ENCODE measurements around the gene ART4. TPM values are rescaled to one million over a fixed set of nuclear protein-coding genes. Genes with fewer than 3 reads are reported as not detected.

Gene ART4
- total RNA-seq, 1 experiment from 2014 or later, result not detected

DNA sequence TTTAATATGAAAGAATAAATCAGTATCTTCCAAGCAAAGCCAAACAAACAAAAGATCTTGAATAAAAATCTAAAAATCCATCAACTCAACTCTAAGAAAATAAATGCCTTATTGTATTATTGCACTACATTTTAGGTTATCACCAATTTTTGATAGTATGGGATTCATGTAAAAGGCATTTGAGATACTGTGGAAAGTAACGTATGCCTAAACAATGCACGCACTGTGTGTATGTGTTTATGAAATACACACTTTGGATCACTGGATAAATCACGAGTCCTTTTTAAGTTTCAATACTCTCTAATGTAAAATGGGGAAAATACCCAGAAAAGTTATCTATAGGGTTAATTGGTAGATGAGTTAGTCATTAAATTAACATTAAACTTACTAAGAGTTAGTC is 57.8 kb downstream of the ART4 start:
- Histone ChIP-seq H3K79me2 (ENCODE audit: insufficient read depth, low read length) (peaks cover 5% of the 10 kb centered on the region; the same call in 1 of the 2 replicates), H3K4me1 (ENCODE audit: control insufficient read depth in 1 of 2, insufficient read depth in 2 of 2, low read length in 2 of 2) (no peaks in the 10 kb centered on the region), H3K9ac (ENCODE audit: low read length) (no peak overlapping the region), H3K9me2 (ENCODE audit: insufficient read depth) (no peaks in the 10 kb centered on the region), H3K27ac (ENCODE audit: low read depth, low read length) (no peak overlapping the region), H4K20me1 (ENCODE audit: insufficient read depth) (no peaks in the 10 kb centered on the region), H3K4me2 (ENCODE audit: low read length) (no peak overlapping the region), H3K27me3 (ENCODE audit: insufficient read depth, low read length) (no peaks in the 10 kb centered on the region), H3K9me3 (ENCODE audit: control insufficient read depth in 1 of 2, insufficient read depth in 1 of 2, low read depth in 1 of 2, low read length in 2 of 2) (no peaks in the 10 kb centered on the region), H3K36me3 (ENCODE audit: control insufficient read depth in 1 of 2, insufficient read depth in 2 of 2, low read length in 2 of 2) (peaks cover 34 to 39% of the 10 kb centered on the region in 2 experiments), H3K4me3 (replicated peaks in 1 of 2; ENCODE audit: low read depth in 1 of 2, low read length in 2 of 2) (no peak overlapping the region), H2AFZ (ENCODE audit: low read depth, low read length, poor library complexity, severe bottlenecking) (no peak overlapping the region)
- intact Hi-C loops (cut with micrococcal nuclease), result no loop called here
- POLR2A ChIA-PET, result no interaction called here
- CTCF ChIA-PET, result no interaction called here
- RAD21 ChIA-PET (ENCODE audit: low non-redundant PET in 1 of 2, low total read pairs in 2 of 2, uncharacterized antibody in 2 of 2, unreplicated experiment in 2 of 2), result no interaction called here
- TF ChIP-seq TCF7L2 (IDR thresholded peaks at IDR 0.05; ENCODE audit: borderline replicate concordance, extremely low read depth, insufficient read depth, insufficient read length) (no peak), POLR2AphosphoS5 (IDR thresholded peaks at IDR 0.05; ENCODE audit: low read depth, low read length) (no peak), POLR2A (IDR thresholded peaks at IDR 0.05; ENCODE audit: borderline replicate concordance, extremely low read depth, insufficient read depth, insufficient read length) (no peak), JUND (IDR thresholded peaks at IDR 0.05) (no peak)
- ATAC-seq (no peak), DNase-seq (ENCODE audit: low read depth, low spot score) (no peak)
- BruUV-seq (replicated peaks), result no TSS peak

DNA sequence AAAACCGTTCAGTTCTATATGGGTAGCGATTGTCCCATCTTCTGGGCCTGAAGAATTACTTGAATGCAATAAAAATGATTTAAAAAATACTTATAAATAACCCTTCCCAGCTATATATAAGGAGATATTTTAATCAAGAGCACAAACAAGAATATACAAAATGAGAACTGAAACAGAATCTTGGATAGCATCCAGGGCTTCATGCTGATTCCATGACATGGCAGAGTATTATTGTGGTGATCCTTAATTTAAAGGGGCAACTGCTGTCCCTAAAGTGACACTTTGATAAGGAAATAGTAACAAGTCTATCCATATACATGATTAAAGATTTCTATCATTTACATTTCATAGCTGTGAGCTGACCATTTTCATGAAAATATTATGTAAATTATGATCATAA is 58.9 kb downstream of the ART4 start:
- Histone ChIP-seq H3K4me1 (ENCODE audit: control insufficient read depth in 1 of 2, insufficient read depth in 2 of 2, low read length in 2 of 2) (no peaks in the 10 kb centered on the region), H3K36me3 (ENCODE audit: control insufficient read depth in 1 of 2, insufficient read depth in 2 of 2, low read length in 2 of 2) (peaks cover 23 to 29% of the 10 kb centered on the region in 2 experiments; a peak in 3 of 4 replicates), H3K4me3 (replicated peaks in 1 of 2; ENCODE audit: low read depth in 1 of 2, low read length in 2 of 2) (no peak overlapping the region), H3K4me2 (ENCODE audit: low read length) (no peak overlapping the region), H2AFZ (ENCODE audit: low read depth, low read length, poor library complexity, severe bottlenecking) (no peak overlapping the region), H4K20me1 (ENCODE audit: insufficient read depth) (no peaks in the 10 kb centered on the region), H3K9me2 (ENCODE audit: insufficient read depth) (no peaks in the 10 kb centered on the region), H3K27me3 (ENCODE audit: insufficient read depth, low read length) (no peaks in the 10 kb centered on the region), H3K27ac (ENCODE audit: low read depth, low read length) (no peak overlapping the region), H3K79me2 (ENCODE audit: insufficient read depth, low read length) (peaks cover 5% of the 10 kb centered on the region; the same call in 1 of the 2 replicates), H3K9me3 (ENCODE audit: control insufficient read depth in 1 of 2, insufficient read depth in 1 of 2, low read depth in 1 of 2, low read length in 2 of 2) (no peaks in the 10 kb centered on the region), H3K9ac (ENCODE audit: low read length) (no peak overlapping the region)
- CTCF ChIA-PET, result interaction anchor here (1.0 kb wide), 1 partner anchor 26 kb away, joined by 3 read pairs; no protein-coding TSS in a partner anchor
- ATAC-seq (no peak), DNase-seq (ENCODE audit: low read depth, low spot score) (no peak)
- RAD21 ChIA-PET (ENCODE audit: low non-redundant PET in 1 of 2, low total read pairs in 2 of 2, uncharacterized antibody in 2 of 2, unreplicated experiment in 2 of 2), result no interaction called here
- POLR2A ChIA-PET, result no interaction called here
- TF ChIP-seq EZH2 (IDR thresholded peaks at IDR 0.05) (no peak), SRF (IDR thresholded peaks at IDR 0.05; ENCODE audit: low read depth) (no peak), CBX3 (IDR thresholded peaks at IDR 0.05; ENCODE audit: low read depth) (no peak), ZNF274 (IDR thresholded peaks at IDR 0.05; ENCODE audit: low read depth, low read length) (no peak)
- TF ChIP-seq, protein P1, sequence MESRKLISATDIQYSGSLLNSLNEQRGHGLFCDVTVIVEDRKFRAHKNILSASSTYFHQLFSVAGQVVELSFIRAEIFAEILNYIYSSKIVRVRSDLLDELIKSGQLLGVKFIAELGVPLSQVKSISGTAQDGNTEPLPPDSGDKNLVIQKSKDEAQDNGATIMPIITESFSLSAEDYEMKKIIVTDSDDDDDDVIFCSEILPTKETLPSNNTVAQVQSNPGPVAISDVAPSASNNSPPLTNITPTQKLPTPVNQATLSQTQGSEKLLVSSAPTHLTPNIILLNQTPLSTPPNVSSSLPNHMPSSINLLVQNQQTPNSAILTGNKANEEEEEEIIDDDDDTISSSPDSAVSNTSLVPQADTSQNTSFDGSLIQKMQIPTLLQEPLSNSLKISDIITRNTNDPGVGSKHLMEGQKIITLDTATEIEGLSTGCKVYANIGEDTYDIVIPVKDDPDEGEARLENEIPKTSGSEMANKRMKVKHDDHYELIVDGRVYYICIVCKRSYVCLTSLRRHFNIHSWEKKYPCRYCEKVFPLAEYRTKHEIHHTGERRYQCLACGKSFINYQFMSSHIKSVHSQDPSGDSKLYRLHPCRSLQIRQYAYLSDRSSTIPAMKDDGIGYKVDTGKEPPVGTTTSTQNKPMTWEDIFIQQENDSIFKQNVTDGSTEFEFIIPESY (IDR thresholded peaks at IDR 0.05; ENCODE audit: extremely low read depth, insufficient replicate concordance, low read length), result no peak
- intact Hi-C loops (cut with micrococcal nuclease), result no loop called here
- no TSS peak for BruUV-seq (replicated peaks)
